K562 (cell line): ENCODE results near the gene SORBS2. TPM values are rescaled to one million over a fixed set of nuclear protein-coding genes. Genes with fewer than 3 reads are reported as not detected.

Experiments
- BRF1 ChIP-seq: IDR thresholded peaks from 3 replicates; pipeline ENCODE4 v1.6.1; 2011; ENCODE audit warnings: borderline replicate concordance, mild to moderate bottlenecking; ENCODE audit not compliant: insufficient read length; ENCODE audit errors: extremely low read depth
- CREB3 ChIP-seq: fragments of 450-650 bp; conservative IDR thresholded peaks from 2 replicates; pipeline ENCODE4 v1.6.1; 2016; ENCODE audit warnings: missing genetic modification characterization, low read depth, mild to moderate bottlenecking, missing compliant biosample characterization, moderate library complexity
- DDX20 ChIP-seq: fragments of 450-650 bp; IDR thresholded peaks from 2 replicates; pipeline ENCODE4 v1.6.1; 2016; ENCODE audit warnings: missing genetic modification characterization, low read depth, mild to moderate bottlenecking, missing compliant biosample characterization, moderate library complexity
- E2F5 ChIP-seq: sonication (generic); formaldehyde crosslinking; IDR thresholded peaks from 2 replicates; pipeline ENCODE4 v1.8.0; 2022; ENCODE audit warnings: mild to moderate bottlenecking, missing genetic modification reagents
- ETV6 ChIP-seq, 3 experiments: fragments of 150-350 bp in 1 of 3; sonication (generic) in 1 of 3; formaldehyde crosslinking in 1 of 3; IDR thresholded peaks; 2 replicates each; pipeline versions ENCODE4 v1.6.1 to v1.8.0; 2014 to 2022; ENCODE audit warnings: borderline replicate concordance in 2 of 3, low read depth in 2 of 3, antibody characterized with exemption in 1 of 3, low read length in 1 of 3, mild to moderate bottlenecking in 1 of 3, missing genetic modification reagents in 1 of 3
- HEY1 ChIP-seq: fragments of 250-450 bp; sonication (Bioruptor Pico); IDR thresholded peaks from 2 replicates; pipeline ENCODE4 v1.5.0; 2020; ENCODE audit warnings: mild to moderate bottlenecking, moderate library complexity, borderline replicate concordance
- KDM1A ChIP-seq, 2 experiments: fragments of 450-650 bp; IDR thresholded peaks; 2 replicates each; pipeline ENCODE4 v1.6.1; 2016; ENCODE audit warnings: mild to moderate bottlenecking in 2 of 2
- MEF2D ChIP-seq: conservative IDR thresholded peaks from 2 replicates; pipeline ENCODE4 v1.6.1; 2016; ENCODE audit warnings: low read depth, missing genetic modification characterization, missing compliant biosample characterization
- MXI1 ChIP-seq: IDR thresholded peaks from 2 replicates; pipeline ENCODE4 v1.6.1; 2011; ENCODE audit warnings: low read depth, mild to moderate bottlenecking, improper control_type of control experiment, low read length
- MYBL2 ChIP-seq, 2 experiments: fragments of 450-650 bp in 1 of 2; sonication (generic) in 1 of 2; formaldehyde crosslinking in 1 of 2; IDR thresholded peaks; 2 replicates each; pipeline versions ENCODE4 v1.6.1 to v1.8.1; 2017 to 2022; ENCODE audit warnings: borderline replicate concordance in 1 of 2, inconsistent platforms in 1 of 2, low read depth in 1 of 2, mild to moderate bottlenecking in 1 of 2, missing genetic modification reagents in 1 of 2, moderate library complexity in 1 of 2
- PREB ChIP-seq: sonication (generic); formaldehyde crosslinking; IDR thresholded peaks from 2 replicates; pipeline ENCODE4 v1.8.1; 2023; ENCODE audit warnings: mild to moderate bottlenecking, missing genetic modification reagents
- SREBF1 ChIP-seq: fragments of 150-350 bp; IDR thresholded peaks from 2 replicates; pipeline ENCODE4 v1.6.1; 2014; ENCODE audit warnings: antibody characterized with exemption, low read depth, low read length, borderline replicate concordance
- TAL1 ChIP-seq: fragments of 450-650 bp; IDR thresholded peaks from 2 replicates; pipeline ENCODE4 v1.6.1; 2016; ENCODE audit warnings: mild to moderate bottlenecking
- USF2 ChIP-seq: sonication (generic); formaldehyde crosslinking; IDR thresholded peaks from 2 replicates; pipeline ENCODE4 v1.5.0; 2020; ENCODE audit warnings: missing genetic modification reagents
- ZNF165 ChIP-seq: fragments of 250-450 bp; sonication (Bioruptor Pico); IDR thresholded peaks from 2 replicates; pipeline ENCODE4 v1.4.0; 2020; ENCODE audit warnings: borderline replicate concordance
- ZNF232 ChIP-seq: sonication (generic); formaldehyde crosslinking; IDR thresholded peaks from 2 replicates; pipeline ENCODE4 v1.8.0; 2022; ENCODE audit warnings: mild to moderate bottlenecking, missing genetic modification reagents
- ZNF609 ChIP-seq: sonication (generic); formaldehyde crosslinking; IDR thresholded peaks from 2 replicates; pipeline ENCODE4 v1.8.1; 2023; ENCODE audit warnings: missing genetic modification reagents, mild to moderate bottlenecking, borderline replicate concordance
- polyA plus RNA-seq, 8 experiments: library from polyadenylated mRNA; depleted of rRNA in 4 of 8; stranded (reverse) in 5 of 8; unstranded in 3 of 8; fragments of >200 nt; fragmentation: Nextera tagmentation in 2 of 8; fragmentation: Illumina TruSeq in 1 of 8; extraction: Ambion mirVana in 2 of 8; extraction: Trizol in 1 of 8; gene quantifications; 2 replicates each; pipeline versions ENCODE4 v1.2.1 to v1.2.3, GENCODE V29; 2011 to 2014; ENCODE audit warnings: inconsistent platforms in 1 of 8, missing spikeins in 1 of 8
- total RNA-seq, 7 experiments: library from RNA; depleted of rRNA in 6 of 7; stranded (reverse); fragments of >200 nt in 6 of 7; fragmentation: Illumina TruSeq in 2 of 7; extraction: Trizol in 2 of 7; gene quantifications; 2 replicates each; pipeline versions ENCODE4 v1.2.1 to v1.2.3, GENCODE V29; 2011 to 2021; ENCODE audit warnings: low replicate concordance in 1 of 7

SORBS2 gene
- total and polyA plus RNA-seq, 9 of the 15 experiments (the other 6 are each of a cell fraction or from before 2014, with no cell fraction given): 0.29 TPM; not detected in 8

- TF ChIP-seq MEF2D (tag) (no peak), ZNF232 (no peak), ZNF165 (CRISPR knock-in tag) (no peak), USF2 (CRISPR knock-in tag) (no peak), HEY1 (CRISPR knock-in tag) (no peak), SREBF1 (no peak), ZNF609 (CRISPR knock-in tag) (no peak), TAL1 (no peak), CREB3 (tag) (no peak), PREB (CRISPR knock-in tag) (no peak), ETV6 (IDR thresholded peaks at IDR 0.05; ENCODE audit: borderline replicate concordance in 1 of 2, low read depth in 2 of 2, low read length in 1 of 2) (no peak), ETV6 (CRISPR knock-in tag; IDR thresholded peaks at IDR 0.05; ENCODE audit: borderline replicate concordance) (no peak), BRF1 (no peak), MYBL2 (IDR thresholded peaks at IDR 0.05; ENCODE audit: low read depth) (no peak), MYBL2 (CRISPR knock-in tag; IDR thresholded peaks at IDR 0.05; ENCODE audit: borderline replicate concordance) (no peak), MXI1 (no peak), DDX20 (tag) (no peak), KDM1A (IDR thresholded peaks at IDR 0.05) (no peak), E2F5 (CRISPR knock-in tag) (no peak)
These were observed 238.3 kb downstream of the SORBS2 start (continued) for GRCh38 chr4:185573651-185574199.
